ENCODE measurements around the gene GAS5.
"Not testable (repeated sequence)": the region's sequence is repeated elsewhere in the genome, so short reads cannot be mapped to it uniquely, and the experiment has no call there.

The GAS5 gene

GRCh38 chr1:173884701-173885100 is 16.9 kb upstream of the GAS5 start:
- H3K4me2 ChIP-seq (ENCODE audit: low read length) = no peak overlapping the region
- no peaks in the 10 kb centered on the region for H3K36me3 ChIP-seq (ENCODE audit: control insufficient read depth, insufficient read depth, low read length)
- no peaks in the 10 kb centered on the region for H3K27me3 ChIP-seq (ENCODE audit: control insufficient read depth, insufficient read depth, low read length)
- no peaks in the 10 kb centered on the region for H3K4me1 ChIP-seq
- no peak overlapping the region for H2AFZ ChIP-seq
- H3K4me3 ChIP-seq (ENCODE audit: low read depth, low read length) = no peak overlapping the region
- peaks cover 5% of the 10 kb centered on the region for H3K79me2 ChIP-seq
- H3K9me3 ChIP-seq (ENCODE audit: control insufficient read depth, low read length) = no peaks in the 10 kb centered on the region
- no peak overlapping the region for H3K27ac ChIP-seq
- no peak for TF ChIP-seq CTCF (IDR thresholded peaks at IDR 0.05)
- no peak overlapping the region for H3K9ac ChIP-seq

- H3K9me3 ChIP-seq (ENCODE audit: control insufficient read depth, low read length); H3K27me3 ChIP-seq (ENCODE audit: control insufficient read depth, insufficient read depth, low read length); H3K36me3 ChIP-seq (ENCODE audit: control insufficient read depth, insufficient read depth, low read length); H3K79me2 ChIP-seq; H3K4me1 ChIP-seq; H3K27ac ChIP-seq; H3K4me2 ChIP-seq (ENCODE audit: low read length); H3K9ac ChIP-seq; H3K4me3 ChIP-seq (ENCODE audit: low read depth, low read length); H2AFZ ChIP-seq: not testable (repeated sequence)
Measured at GRCh38 chr1:173881117-173881516, 13.3 kb upstream of the GAS5 start.

GRCh38 chr1:173878251-173878650 is 10.5 kb upstream of the GAS5 start:
- Histone ChIP-seq H3K79me2 (no peaks in the 10 kb centered on the region), H3K4me3 (ENCODE audit: low read depth, low read length) (no peak overlapping the region), H3K9me3 (ENCODE audit: control insufficient read depth, low read length) (no peaks in the 10 kb centered on the region), H3K4me2 (ENCODE audit: low read length) (no peak overlapping the region), H3K4me1 (no peaks in the 10 kb centered on the region), H2AFZ (no peak overlapping the region), H3K27me3 (ENCODE audit: control insufficient read depth, insufficient read depth, low read length) (no peaks in the 10 kb centered on the region), H3K36me3 (ENCODE audit: control insufficient read depth, insufficient read depth, low read length) (no peaks in the 10 kb centered on the region), H3K9ac (no peak overlapping the region), H3K27ac (no peak overlapping the region)
- no peak for TF ChIP-seq CTCF (IDR thresholded peaks at IDR 0.05)

GRCh38 chr1:173876732-173877131 is 8.9 kb upstream of the GAS5 start:
- H2AFZ ChIP-seq = no peak overlapping the region
- H3K9ac ChIP-seq = no peak overlapping the region
- no peak overlapping the region for H3K4me2 ChIP-seq (ENCODE audit: low read length)
- no peak for TF ChIP-seq CTCF (IDR thresholded peaks at IDR 0.05)
- H3K36me3 ChIP-seq (ENCODE audit: control insufficient read depth, insufficient read depth, low read length) = no peaks in the 10 kb centered on the region
- no peaks in the 10 kb centered on the region for H3K27me3 ChIP-seq (ENCODE audit: control insufficient read depth, insufficient read depth, low read length)
- H3K9me3 ChIP-seq (ENCODE audit: control insufficient read depth, low read length) = no peaks in the 10 kb centered on the region
- H3K4me1 ChIP-seq = no peaks in the 10 kb centered on the region
- H3K79me2 ChIP-seq = no peaks in the 10 kb centered on the region
- no peak overlapping the region for H3K27ac ChIP-seq
- H3K4me3 ChIP-seq (ENCODE audit: low read depth, low read length) = no peak overlapping the region

- peak overlapping the region; percentile 42 for H2AFZ ChIP-seq
- H3K36me3 ChIP-seq (ENCODE audit: control insufficient read depth, insufficient read depth, low read length) = no peaks in the 10 kb centered on the region
- no peaks in the 10 kb centered on the region for H3K27me3 ChIP-seq (ENCODE audit: control insufficient read depth, insufficient read depth, low read length)
- H3K4me1 ChIP-seq = peaks cover 10% of the 10 kb centered on the region
- H3K4me2 ChIP-seq (ENCODE audit: low read length) = peak overlapping the region; percentile 53
- no peak overlapping the region for H3K27ac ChIP-seq
- no peaks in the 10 kb centered on the region for H3K9me3 ChIP-seq (ENCODE audit: control insufficient read depth, low read length)
- H3K79me2 ChIP-seq = no peaks in the 10 kb centered on the region
- no peak for TF ChIP-seq CTCF (IDR thresholded peaks at IDR 0.05)
- no peak overlapping the region for H3K4me3 ChIP-seq (ENCODE audit: low read depth, low read length)
- no peak overlapping the region for H3K9ac ChIP-seq
Measured at GRCh38 chr1:173871500-173871899, 3.7 kb upstream of the GAS5 start.

Measured in parathyroid adenoma (tissue), 2 donors.